K562 (cell line): ENCODE measurements around the gene TCF12. TPM values are rescaled to one million over a fixed set of nuclear protein-coding genes. Genes with fewer than 3 reads are reported as not detected.

Source experiments
- CHCHD3 ChIP-seq: fragments of 250-450 bp; sonication (Bioruptor Pico); IDR thresholded peaks from 2 replicates; pipeline ENCODE4 v2.1.2; 2022; ENCODE audit warnings: mild to moderate bottlenecking
- CSDE1 ChIP-seq, 2 experiments: fragments of 450-650 bp; IDR thresholded peaks; 2 replicates each; pipeline ENCODE4 v1.6.1; 2016; ENCODE audit warnings: mild to moderate bottlenecking in 1 of 2
- NFYB ChIP-seq: IDR thresholded peaks from 2 replicates; pipeline ENCODE4 v1.6.1; 2011; ENCODE audit warnings: mild to moderate bottlenecking, moderate library complexity; ENCODE audit not compliant: insufficient read length; ENCODE audit errors: extremely low read depth
- RBBP5 ChIP-seq: fragments of 200-600 bp; sonication (generic); IDR thresholded peaks from 2 replicates; pipeline ENCODE4 v1.6.1; 2012; ENCODE audit warnings: borderline replicate concordance, mild to moderate bottlenecking, low read length, control low read depth, inconsistent platforms; ENCODE audit not compliant: insufficient read depth, poor library complexity, severe bottlenecking
- TAF1 ChIP-seq: IDR thresholded peaks from 2 replicates; pipeline ENCODE4 v1.6.1; 2011; ENCODE audit warnings: mild to moderate bottlenecking, low read length, moderate library complexity; ENCODE audit not compliant: insufficient read depth, control insufficient read depth, severe bottlenecking; ENCODE audit errors: extremely low read depth
- ZNF354B ChIP-seq: fragments of 250-450 bp; sonication (Bioruptor Pico); IDR thresholded peaks from 2 replicates; pipeline ENCODE4 v1.4.0; 2020
- polyA plus RNA-seq, 8 experiments: library from polyadenylated mRNA; depleted of rRNA in 4 of 8; stranded (reverse) in 5 of 8; unstranded in 3 of 8; fragments of >200 nt; fragmentation: Nextera tagmentation in 2 of 8; fragmentation: Illumina TruSeq in 1 of 8; extraction: Ambion mirVana in 2 of 8; extraction: Trizol in 1 of 8; gene quantifications; 2 replicates each; pipeline versions ENCODE4 v1.2.1 to v1.2.3, GENCODE V29; 2011 to 2014; ENCODE audit warnings: inconsistent platforms in 1 of 8, missing spikeins in 1 of 8
- total RNA-seq, 7 experiments: library from RNA; depleted of rRNA in 6 of 7; stranded (reverse); fragments of >200 nt in 6 of 7; fragmentation: Illumina TruSeq in 2 of 7; extraction: Trizol in 2 of 7; gene quantifications; 2 replicates each; pipeline versions ENCODE4 v1.2.1 to v1.2.3, GENCODE V29; 2011 to 2021; ENCODE audit warnings: low replicate concordance in 1 of 7
- TF ChIP-seq, protein P1 (sequence below): fragments of 250-450 bp; sonication (Bioruptor Pico); IDR thresholded peaks from 2 replicates; pipeline ENCODE4 v1.5.0; 2020; ENCODE audit warnings: mild to moderate bottlenecking, borderline replicate concordance
- TF ChIP-seq, protein P2 (sequence below): sonication (generic); formaldehyde crosslinking; IDR thresholded peaks from 2 replicates; pipeline ENCODE4 v1.8.0; 2022; ENCODE audit warnings: mild to moderate bottlenecking, missing genetic modification reagents

The TCF12 gene
- total and polyA plus RNA-seq, 9 of the 15 experiments (the other 6 are each of a cell fraction or from before 2014, with no cell fraction given): 10.5 to 132 (median 52.9) TPM

DNA sequence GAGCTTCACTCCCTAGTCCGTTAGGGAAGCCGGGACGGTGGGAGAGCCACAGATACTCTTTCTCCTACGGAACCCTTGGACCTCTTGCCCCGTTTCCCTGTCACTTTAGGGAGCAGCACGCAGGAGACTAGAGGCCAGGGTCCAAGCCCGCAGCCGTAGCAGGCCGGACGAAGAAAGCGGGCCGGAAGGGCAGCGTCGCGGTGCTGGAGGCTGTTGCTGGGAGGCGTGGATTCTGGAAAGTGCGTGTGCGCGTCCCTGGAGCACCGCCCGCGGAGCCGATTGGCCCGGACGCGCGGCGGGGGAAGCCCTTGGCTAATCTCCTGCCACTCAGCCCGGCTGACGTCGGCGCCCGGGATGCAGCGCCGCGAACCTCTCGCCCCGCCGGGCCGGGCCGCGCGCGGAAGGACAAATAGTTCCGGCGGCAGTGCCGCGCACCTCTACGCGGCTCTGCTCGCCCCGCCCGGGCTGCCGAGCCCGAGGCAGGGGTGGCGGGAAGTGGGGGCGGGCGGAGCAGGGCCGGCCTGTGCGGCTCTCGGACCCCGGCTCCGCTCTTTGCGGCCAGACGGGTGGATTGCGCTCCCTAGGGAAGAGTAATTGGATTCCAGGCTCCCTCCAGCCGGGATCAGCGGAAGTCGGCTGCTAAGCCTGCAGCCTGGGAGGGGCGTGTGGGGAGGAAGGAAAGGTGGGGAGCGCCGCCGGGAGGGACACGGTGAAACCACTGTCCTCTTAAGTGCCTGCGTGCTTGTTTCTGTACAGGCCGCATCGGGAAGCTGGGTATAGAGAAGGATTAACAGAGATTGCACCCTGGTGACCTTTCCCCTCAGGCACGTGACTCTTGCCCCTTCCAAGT, 31.3 kb upstream of the TCF12 start (continued):
- TF ChIP-seq NFYB (peak; percentile 85), CHCHD3 (CRISPR knock-in tag) (0 out of 2 replicates have a peak, but pooled peaks have one; percentile 33), RBBP5 (peak; percentile 72), ZNF354B (CRISPR knock-in tag) (no peak), TAF1 (peak; percentile 80), CSDE1 (IDR thresholded peaks at IDR 0.05) (peak in 1 of 2 experiments; percentile 53; a peak in 1 of 4 replicates)
- TF ChIP-seq, protein P1, sequence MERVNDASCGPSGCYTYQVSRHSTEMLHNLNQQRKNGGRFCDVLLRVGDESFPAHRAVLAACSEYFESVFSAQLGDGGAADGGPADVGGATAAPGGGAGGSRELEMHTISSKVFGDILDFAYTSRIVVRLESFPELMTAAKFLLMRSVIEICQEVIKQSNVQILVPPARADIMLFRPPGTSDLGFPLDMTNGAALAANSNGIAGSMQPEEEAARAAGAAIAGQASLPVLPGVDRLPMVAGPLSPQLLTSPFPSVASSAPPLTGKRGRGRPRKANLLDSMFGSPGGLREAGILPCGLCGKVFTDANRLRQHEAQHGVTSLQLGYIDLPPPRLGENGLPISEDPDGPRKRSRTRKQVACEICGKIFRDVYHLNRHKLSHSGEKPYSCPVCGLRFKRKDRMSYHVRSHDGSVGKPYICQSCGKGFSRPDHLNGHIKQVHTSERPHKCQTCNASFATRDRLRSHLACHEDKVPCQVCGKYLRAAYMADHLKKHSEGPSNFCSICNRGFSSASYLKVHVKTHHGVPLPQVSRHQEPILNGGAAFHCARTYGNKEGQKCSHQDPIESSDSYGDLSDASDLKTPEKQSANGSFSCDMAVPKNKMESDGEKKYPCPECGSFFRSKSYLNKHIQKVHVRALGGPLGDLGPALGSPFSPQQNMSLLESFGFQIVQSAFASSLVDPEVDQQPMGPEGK: no peak
- TF ChIP-seq, protein P2, sequence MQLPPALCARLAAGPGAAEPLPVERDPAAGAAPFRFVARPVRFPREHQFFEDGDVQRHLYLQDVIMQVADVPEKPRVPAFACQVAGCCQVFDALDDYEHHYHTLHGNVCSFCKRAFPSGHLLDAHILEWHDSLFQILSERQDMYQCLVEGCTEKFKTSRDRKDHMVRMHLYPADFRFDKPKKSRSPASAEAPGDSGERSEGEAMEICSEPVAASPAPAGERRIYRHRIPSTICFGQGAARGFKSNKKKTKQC: no peak
- TF ChIP-seq, all 486 proteins: peak for 180
